Spinal cord (tissue), 10 donors: ENCODE data around the gene EPHA7. TPM values are rescaled to one million over a fixed set of nuclear protein-coding genes. Genes with fewer than 3 reads are reported as not detected.

Source experiments
- DNase-seq, 6 donors: peaks; one replicate each; pipeline versions ENCODE4 v3.0.0 to v3.0.0-alpha.2; 2013 to 2015; ENCODE audit warnings: low spot score in 6 of 6, low read depth in 4 of 6
- H3K27ac ChIP-seq: one replicate; pipeline ENCODE4 v1.5.1; 2013; ENCODE audit warnings: low read depth, low read length, control low read depth
- H3K27me3 ChIP-seq: one replicate; pipeline ENCODE4 v1.6.1; 2013; ENCODE audit warnings: low read length; ENCODE audit not compliant: control insufficient read depth, insufficient read depth
- H3K36me3 ChIP-seq: one replicate; pipeline ENCODE4 v1.6.1; 2013; ENCODE audit warnings: low read length; ENCODE audit not compliant: control insufficient read depth, insufficient read depth
- H3K4me1 ChIP-seq: one replicate; pipeline ENCODE4 v1.6.1; 2013; ENCODE audit warnings: low read length; ENCODE audit not compliant: control insufficient read depth, insufficient read depth
- H3K4me3 ChIP-seq: one replicate; pipeline ENCODE4 v1.5.1; 2013; ENCODE audit warnings: low read depth, low read length, control low read depth
- H3K9me3 ChIP-seq: one replicate; pipeline ENCODE4 v1.6.1; 2013; ENCODE audit warnings: low read length; ENCODE audit not compliant: control insufficient read depth, insufficient read depth
- WGBS: methylation state at CpG from one replicate; pipeline ENCODE4 v1.1.5; 2013; ENCODE audit warnings: missing lambda C conversion rate; ENCODE audit not compliant: insufficient coverage; 5-methylcytosine and 5-hydroxymethylcytosine counted together
- long read RNA-seq, 4 donors: transcript quantifications; one replicate each; lab custom pipeline, GENCODE V29; 2026
- polyA plus RNA-seq, 2 donors: library from polyadenylated mRNA; unstranded; fragments of 120-200 nt; gene quantifications; one replicate each; pipeline ENCODE4 v1.2.1, GENCODE V29; 2013; ENCODE audit not compliant: insufficient read length in 2 of 2
- total RNA-seq, 2 donors: library from RNA; depleted of rRNA in 1 of 2; stranded (reverse); fragments of 120-200 nt in 1 of 2; fragments of >200 nt in 1 of 2; gene quantifications; one replicate each; pipeline versions ENCODE4 v1.2.3 to v1.2.4, GENCODE V29; 2013 to 2014
- donor health status: healthy.

The EPHA7 gene
- total RNA-seq (10 to 100 TPM; 69.3 to 90.2 TPM), polyA plus RNA-seq (10 to 100 TPM; 16.3 to 22.1 TPM)
- long read RNA-seq, donor 1, partial matches to known transcripts: 0 of 2 reads
- long read RNA-seq, donor 1, other reads (novel, unspliced or antisense): 0 of 2 reads
- long read RNA-seq, donor 2: 0 reads
- long read RNA-seq, donor 3, partial matches to known transcripts: 5 of 6 reads
- long read RNA-seq, donor 3, other reads (novel, unspliced or antisense): 0 of 6 reads
- long read RNA-seq, donor 4, partial matches to known transcripts: 0 of 1 reads
- long read RNA-seq, donor 4, other reads (novel, unspliced or antisense): 0 of 1 reads

DNA sequence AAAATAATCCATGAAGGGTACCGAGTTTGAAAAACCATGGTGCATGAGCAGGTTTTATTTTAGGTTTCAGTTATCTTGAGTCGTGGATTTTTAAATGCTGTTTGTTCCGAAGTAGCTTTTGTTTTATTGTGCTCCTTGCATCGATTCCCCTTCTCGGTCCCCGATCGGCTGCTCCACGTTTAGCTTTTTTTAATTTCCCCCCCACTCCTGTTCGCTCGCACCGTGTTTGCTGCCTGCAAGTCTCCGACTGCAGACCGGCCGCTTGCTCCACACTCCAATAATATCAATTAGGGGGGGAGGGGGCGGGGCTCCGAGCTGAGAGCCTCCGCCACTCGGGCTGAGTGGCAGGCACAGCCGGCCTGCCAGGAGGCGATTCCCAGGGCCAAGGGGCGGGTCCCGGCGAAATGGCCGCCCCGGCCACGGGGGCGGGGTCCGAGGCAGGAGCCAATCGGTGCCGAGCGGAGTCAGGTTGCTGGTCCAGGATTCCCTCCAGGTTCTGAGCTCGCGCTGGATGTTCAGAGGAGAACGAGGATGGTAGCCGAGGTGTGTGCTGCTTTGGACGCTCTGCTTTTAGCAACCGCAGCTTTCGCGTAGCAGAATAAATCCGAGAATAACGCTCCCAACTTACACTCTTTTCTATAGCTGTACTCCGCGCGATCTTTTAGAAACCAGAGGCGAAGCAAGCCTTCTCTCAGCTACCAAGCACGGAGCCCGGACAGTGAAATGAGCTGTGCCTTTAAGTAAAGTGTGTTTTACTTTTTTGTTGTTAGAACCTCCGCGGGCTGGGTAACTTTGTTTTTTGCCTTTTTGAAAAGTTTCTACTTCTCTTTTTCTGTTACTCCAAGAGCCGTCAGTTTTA is at the start of gene EPHA7:
TSS of gene EPHA7 (minus strand) at position 256 of the 859 bp plus-strand sequence. CDS start at position 38, 218 bp downstream.
- H3K27ac ChIP-seq: peak within 1 kb of the TSS; percentile 96
- 0% methylated on average over 29 of the region's 50 CpGs for WGBS
- peak; percentile 88 to 99 (median 93) for DNase-seq
- H3K36me3 ChIP-seq: no peaks in the 10 kb centered on the region
- H3K27me3 ChIP-seq: peaks cover 6% of the 10 kb centered on the region
- H3K4me3 ChIP-seq: peak within 1 kb of the TSS; percentile 88
- H3K9me3 ChIP-seq: no peaks in the 10 kb centered on the region
- H3K4me1 ChIP-seq: peaks cover 7% of the 10 kb centered on the region

DNA sequence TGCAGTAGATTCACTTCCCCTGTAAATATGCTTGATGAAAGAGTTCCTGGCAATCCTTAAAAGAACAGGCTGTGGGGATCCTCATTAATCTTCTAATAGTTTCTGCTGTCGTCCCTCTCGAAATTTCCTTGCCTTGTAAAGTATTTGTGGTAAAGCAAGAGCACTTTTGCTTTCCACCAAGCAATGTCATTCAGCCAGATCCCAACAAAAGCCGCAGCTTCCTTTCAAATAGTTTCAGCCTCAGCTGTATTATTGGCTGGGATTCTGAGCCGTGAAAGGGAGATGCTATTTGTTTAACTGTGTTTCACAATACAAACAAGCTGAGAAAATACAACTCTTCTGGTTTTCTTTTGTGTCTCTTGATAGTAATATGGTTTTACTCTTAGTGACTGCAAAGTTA is 48.9 kb upstream of the EPHA7 start:
- Histone ChIP-seq H3K36me3 (no peaks in the 10 kb centered on the region), H3K4me1 (no peaks in the 10 kb centered on the region), H3K27me3 (no peaks in the 10 kb centered on the region), H3K9me3 (no peaks in the 10 kb centered on the region), H3K27ac (peak overlapping the region; percentile 29), H3K4me3 (peak overlapping the region; percentile 11)
- DNase-seq: peak in 5 of 6 donors; percentile 30 to 80 (median 50)
- no CpG with 5 or more reads among the region's 4 CpGs for WGBS

DNA sequence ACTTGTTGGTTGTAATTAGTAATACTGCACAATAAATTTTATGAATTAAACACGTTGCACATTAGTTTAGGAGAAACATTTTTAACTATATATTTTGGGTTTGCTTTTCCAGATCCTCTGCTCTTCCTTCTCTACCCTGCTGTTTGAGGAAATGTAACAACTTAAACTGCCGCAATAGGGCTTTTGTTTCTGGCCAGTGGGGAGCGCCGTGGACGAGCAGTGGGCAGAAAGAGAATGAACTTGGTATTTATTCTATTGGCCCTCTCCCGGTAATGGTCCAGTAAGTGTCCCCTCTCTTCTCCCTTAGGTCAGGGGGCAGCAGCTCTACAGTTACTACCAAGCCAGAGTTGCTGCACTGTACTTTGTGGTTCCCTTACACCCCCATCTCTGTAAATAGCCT is 35.2 kb upstream of the EPHA7 start:
- H3K27ac ChIP-seq: no peak overlapping the region
- DNase-seq: no peak
- WGBS: 45% methylated on average over 2 of the region's 6 CpGs
- no peaks in the 10 kb centered on the region for H3K27me3 ChIP-seq
- no peaks in the 10 kb centered on the region for H3K9me3 ChIP-seq
- H3K4me3 ChIP-seq: no peak overlapping the region
- H3K4me1 ChIP-seq: no peaks in the 10 kb centered on the region
- no peaks in the 10 kb centered on the region for H3K36me3 ChIP-seq

DNA sequence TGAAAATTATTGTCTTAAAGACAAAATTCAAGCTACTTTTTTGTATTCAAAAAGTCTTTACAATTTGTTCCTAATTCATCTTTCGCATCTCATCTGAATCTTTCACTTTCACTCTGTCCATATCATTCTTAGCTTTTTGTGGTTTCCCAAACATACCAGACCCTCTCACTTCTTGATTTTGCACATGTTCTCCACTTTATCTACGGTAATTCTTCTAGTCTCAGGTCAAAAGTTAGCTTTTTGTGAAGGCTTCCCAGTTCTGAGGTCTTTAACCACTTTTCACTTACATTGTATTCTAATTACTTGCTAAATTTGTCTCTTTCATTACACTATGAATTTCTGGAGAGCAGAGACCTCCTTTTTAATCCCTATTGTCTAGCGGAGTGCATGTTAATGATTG is 34.6 kb upstream of the EPHA7 start:
- no peak overlapping the region for H3K4me3 ChIP-seq
- no peak for DNase-seq
- H3K27me3 ChIP-seq: no peaks in the 10 kb centered on the region
- WGBS: 83% methylated on average over 2 of the region's 3 CpGs
- H3K4me1 ChIP-seq: no peaks in the 10 kb centered on the region
- no peak overlapping the region for H3K27ac ChIP-seq
- H3K9me3 ChIP-seq: no peaks in the 10 kb centered on the region
- no peaks in the 10 kb centered on the region for H3K36me3 ChIP-seq

DNA sequence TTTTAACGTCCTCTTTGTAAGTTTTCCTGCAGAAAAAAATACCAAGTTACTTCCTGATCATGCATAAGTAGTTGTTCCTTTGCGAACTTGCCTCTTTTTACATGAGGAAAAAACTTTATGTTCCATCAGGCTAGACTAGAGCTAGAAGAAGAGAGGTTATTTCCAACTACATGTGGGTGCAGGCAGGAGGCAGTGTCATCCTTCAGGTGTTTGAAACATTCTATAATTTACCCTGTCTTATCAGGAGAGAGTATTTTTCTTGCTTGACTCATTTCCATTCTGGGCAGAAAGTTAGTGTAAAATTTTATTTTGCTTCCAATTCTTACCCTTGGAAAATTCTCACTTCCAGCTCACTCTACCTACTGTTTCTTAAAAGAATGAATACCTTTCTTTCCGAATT is 28.5 kb upstream of the EPHA7 start:
- no peak overlapping the region for H3K4me3 ChIP-seq
- WGBS: no CpG with 5 or more reads among the region's 3 CpGs
- no peaks in the 10 kb centered on the region for H3K9me3 ChIP-seq
- H3K36me3 ChIP-seq: no peaks in the 10 kb centered on the region
- H3K4me1 ChIP-seq: no peaks in the 10 kb centered on the region
- no peaks in the 10 kb centered on the region for H3K27me3 ChIP-seq
- no peak overlapping the region for H3K27ac ChIP-seq
- no peak for DNase-seq

DNA sequence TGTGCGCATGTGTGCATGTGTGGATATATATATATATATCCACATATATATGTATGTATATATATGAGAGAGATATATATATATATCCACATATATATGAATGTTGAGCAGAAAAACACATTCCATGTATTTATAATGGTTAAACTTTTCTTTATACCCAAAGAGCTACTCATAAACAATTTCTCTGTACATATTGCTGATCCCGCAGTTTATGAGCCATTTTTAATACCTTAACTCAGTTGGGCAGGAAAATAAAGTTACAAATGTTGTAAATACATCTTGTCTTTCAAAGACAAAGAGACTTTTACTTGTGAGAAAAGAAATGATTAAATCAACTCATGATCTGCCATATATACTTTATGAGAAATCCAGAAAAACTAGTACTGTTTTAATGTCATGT is 18.1 kb upstream of the EPHA7 start:
- Histone ChIP-seq H3K36me3 (no peaks in the 10 kb centered on the region), H3K4me3 (no peak overlapping the region), H3K9me3 (peaks cover 2% of the 10 kb centered on the region), H3K27ac (no peak overlapping the region), H3K27me3 (no peaks in the 10 kb centered on the region), H3K4me1 (no peaks in the 10 kb centered on the region)
- no peak for DNase-seq
- no CpG with 5 or more reads among the region's 2 CpGs for WGBS

DNA sequence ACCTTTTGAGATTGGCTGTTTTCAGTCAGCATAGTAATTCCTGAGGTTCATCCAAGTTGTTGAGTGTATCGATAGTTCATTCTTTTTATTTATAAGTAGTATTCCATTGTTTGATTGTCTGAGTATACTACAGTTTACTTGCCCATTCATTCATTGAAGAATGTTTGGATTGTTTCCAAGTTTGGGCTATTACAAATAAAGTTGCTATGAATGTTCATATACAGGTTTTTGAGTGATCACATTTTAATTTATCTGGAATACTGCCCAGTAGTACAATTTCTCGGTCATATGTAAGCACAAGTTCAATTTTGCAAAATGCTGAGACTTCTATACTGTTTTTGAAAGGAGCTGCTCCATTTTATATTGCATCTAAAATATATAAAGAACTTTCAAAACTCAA is 14.2 kb upstream of the EPHA7 start:
- Histone ChIP-seq H3K9me3 (peaks cover 2% of the 10 kb centered on the region), H3K27me3 (no peaks in the 10 kb centered on the region), H3K27ac (no peak overlapping the region), H3K4me1 (no peaks in the 10 kb centered on the region), H3K4me3 (no peak overlapping the region), H3K36me3 (no peaks in the 10 kb centered on the region)
- DNase-seq: no peak
- WGBS: no CpG with 5 or more reads among the region's 2 CpGs

DNA sequence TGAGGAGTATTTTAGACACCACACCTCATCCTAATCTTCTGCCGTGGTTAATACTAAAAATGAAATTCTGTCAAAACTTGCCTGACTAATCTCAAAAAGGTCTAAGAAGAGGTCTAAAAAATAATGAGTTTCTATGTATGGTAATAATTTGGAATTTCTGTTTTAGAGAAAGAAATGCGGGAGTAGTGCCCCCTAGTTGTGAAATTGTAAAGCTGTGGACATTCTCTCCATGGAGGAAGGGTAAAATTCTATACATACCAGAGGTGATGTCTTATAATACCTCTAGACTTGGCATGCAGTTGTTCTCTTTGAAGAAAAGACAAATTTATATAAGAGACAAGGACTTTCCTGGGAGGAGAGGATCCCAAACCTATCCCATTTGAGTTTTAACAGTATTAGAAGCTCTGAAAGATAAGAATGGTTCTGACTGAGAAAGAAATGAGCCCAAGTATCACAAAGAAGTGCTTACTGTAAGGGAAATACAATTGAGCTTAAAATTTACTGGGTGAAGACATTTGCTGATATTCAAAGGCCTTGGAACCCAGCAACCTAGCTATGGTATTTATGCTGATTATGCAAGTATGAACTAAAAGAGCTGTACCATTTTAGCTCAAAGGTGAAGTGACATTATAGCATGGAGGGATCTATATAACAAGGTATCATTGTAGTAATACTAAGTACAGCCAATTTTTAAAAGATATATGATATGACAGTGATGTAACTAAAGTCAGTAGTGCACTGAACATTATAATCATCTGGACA is 5.1 kb upstream of the EPHA7 start:
- DNase-seq: peak in 1 of 6 donors; percentile 69
- WGBS: no CpG with 5 or more reads among the region's 2 CpGs
- no peak overlapping the region for H3K4me3 ChIP-seq
- no peaks in the 10 kb centered on the region for H3K36me3 ChIP-seq
- no peak overlapping the region for H3K27ac ChIP-seq
- peaks cover 6% of the 10 kb centered on the region for H3K27me3 ChIP-seq
- H3K9me3 ChIP-seq: no peaks in the 10 kb centered on the region
- H3K4me1 ChIP-seq: no peaks in the 10 kb centered on the region

DNA sequence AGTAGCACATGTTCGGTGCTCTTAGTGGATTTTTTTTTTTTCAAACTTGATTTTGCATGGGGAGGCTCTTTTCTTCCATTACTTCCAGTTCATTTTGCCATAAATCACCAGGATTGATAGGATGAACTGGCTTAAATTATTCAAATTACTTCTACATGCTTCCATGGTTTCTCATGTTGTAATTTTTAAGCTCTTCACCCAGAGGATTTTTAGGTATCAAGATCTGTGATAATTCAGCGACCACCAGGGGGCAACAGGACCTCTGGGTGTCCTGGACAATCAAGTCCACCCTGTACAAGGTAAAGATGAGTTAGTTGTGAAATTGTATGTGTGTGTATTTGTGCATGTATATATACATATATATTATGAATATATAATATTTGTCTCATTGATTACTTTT is 4.2 kb upstream of the EPHA7 start:
- Histone ChIP-seq H3K9me3 (no peaks in the 10 kb centered on the region), H3K4me3 (no peak overlapping the region), H3K4me1 (no peaks in the 10 kb centered on the region), H3K27me3 (peaks cover 6% of the 10 kb centered on the region), H3K36me3 (no peaks in the 10 kb centered on the region), H3K27ac (no peak overlapping the region)
- no CpG with 5 or more reads among the region's 2 CpGs for WGBS
- DNase-seq: peak in 3 of 6 donors; percentile 60 to 86 (median 83)
